ENCODE results near the gene USF2. TPM values are rescaled to one million over a fixed set of nuclear protein-coding genes. Genes with fewer than 3 reads are reported as not detected.

Gene USF2
- 39.9 and 49.2 TPM in 2 replicates for total RNA-seq

GRCh38 chr19:35268536-35269437 lies at the start of gene USF2:
Gene USF2, plus strand, starts transcription at chr19:35268962. Its CDS starts 140 bp downstream, at chr19:35269102.

GRCh38 chr19:35228177-35228930 lies 40.4 kb upstream of the USF2 start, which contains the start of gene FAM187B:
Gene FAM187B, minus strand, starts transcription at chr19:35228739. Its CDS starts 59 bp downstream, at chr19:35228680.

GRCh38 chr19:35248310-35249145 lies 20.2 kb upstream of the USF2 start, which contains the start of gene LSR:
Gene LSR, plus strand, starts transcription at chr19:35249002. Its CDS starts 21 bp downstream, at chr19:35249023.

GRCh38 chr19:35291916-35292315 lies 23.2 kb downstream of the USF2 start, which contains the start of gene MAG:
Gene MAG, plus strand, starts transcription at chr19:35292161. Its CDS starts 3,248 bp downstream, at chr19:35295409.

GRCh38 chr19:35328851-35329285 lies 60.1 kb downstream of the USF2 start, which contains the start of gene CD22:
Gene CD22, plus strand, starts transcription at chr19:35329187. Its CDS starts 2,854 bp downstream, at chr19:35332041.

Other genes with a start within 250 kb of the USF2 start
- gene SCN1B, start 238.5 kb upstream of the USF2 start, total RNA-seq: 7.6 and 8.1 TPM in 2 replicates
- not detected in 2 replicates for gene HPN, start 227.2 kb upstream of the USF2 start, total RNA-seq
- not detected in 2 replicates for gene FXYD3, start 153.1 kb upstream of the USF2 start, total RNA-seq
- gene LGI4, start 133.9 kb upstream of the USF2 start, total RNA-seq: 0.09 TPM in 1 of 2 replicates, not detected in the other
- not detected in 2 replicates for gene FXYD1, start 130.1 kb upstream of the USF2 start, total RNA-seq
- not detected in 2 replicates for gene FXYD7, start 125.7 kb upstream of the USF2 start, total RNA-seq
- gene FXYD5, start 114.2 kb upstream of the USF2 start, total RNA-seq: 25.6 and 28.0 TPM in 2 replicates
- not detected in 2 replicates for gene FAM187B, start 40.2 kb upstream of the USF2 start, total RNA-seq
- 0.19 and 0.27 TPM in 2 replicates for gene LSR, start 20.0 kb upstream of the USF2 start, total RNA-seq
- gene HAMP, start 13.6 kb downstream of the USF2 start, total RNA-seq: under 0.01 and 0.09 TPM in 2 replicates
- not detected in 2 replicates for gene MAG, start 23.2 kb downstream of the USF2 start, total RNA-seq
- gene CD22, start 60.2 kb downstream of the USF2 start, total RNA-seq: not detected in 2 replicates
- gene FFAR1, start 78.9 kb downstream of the USF2 start, total RNA-seq: not detected in 2 replicates
- gene FFAR3, start 89.5 kb downstream of the USF2 start, total RNA-seq: not detected in 2 replicates
- gene GPR42, start 102.1 kb downstream of the USF2 start, total RNA-seq: not detected in 2 replicates
- not detected in 2 replicates for gene FFAR2, start 179.3 kb downstream of the USF2 start, total RNA-seq
- not detected in 2 replicates for gene KRTDAP, start 221.5 kb downstream of the USF2 start, total RNA-seq
- gene DMKN, start 244.7 kb downstream of the USF2 start, total RNA-seq: not detected in 2 replicates

Measured in endothelial cell of coronary artery (primary cell).